Measurements from ENCODE around the gene SLC25A24. TPM values are rescaled to one million over a fixed set of nuclear protein-coding genes. Genes with fewer than 3 reads are reported as not detected.

Gene SLC25A24
- total RNA-seq, 4 donors from 2014 or later, result 11.8 to 35.7 (median 28.8) TPM

DNA sequence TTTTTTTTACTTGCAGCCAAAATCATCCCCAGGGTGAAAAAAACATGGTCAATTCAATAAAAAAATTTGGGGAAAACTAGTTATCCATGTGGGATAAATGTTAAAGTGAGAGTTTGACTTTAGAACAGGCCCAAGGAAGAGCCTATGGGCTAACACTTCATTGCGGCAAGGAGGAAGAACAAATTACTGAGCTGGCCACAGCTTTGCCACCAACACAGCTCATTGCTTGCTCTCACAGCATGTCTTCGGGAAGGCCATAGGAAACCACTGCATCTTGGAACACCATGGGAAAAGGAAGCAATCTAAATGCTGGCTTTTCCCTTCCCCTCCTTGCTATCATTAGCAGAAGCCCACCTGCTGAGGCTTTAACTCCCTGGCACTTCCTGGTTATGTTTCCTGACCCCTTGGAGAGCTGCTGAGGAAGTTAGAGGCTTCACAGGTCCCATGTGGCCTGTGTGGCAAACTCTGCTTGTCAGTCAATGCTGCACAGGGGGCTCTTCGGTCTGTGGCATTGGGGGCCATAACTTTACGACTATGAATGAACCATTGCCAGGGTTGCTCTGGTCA, 86.0 kb downstream of the SLC25A24 start:
- H3K36me3 ChIP-seq, result no peaks in the 10 kb centered on the region
- TF ChIP-seq CTCF (IDR thresholded peaks at IDR 0.05) (no peak), POLR2A (IDR thresholded peaks at IDR 0.05) (no peak)
- H3K27ac ChIP-seq, result no peak overlapping the region
- no peak for DNase-seq
- intact Hi-C loops (cut with DNase I), result no loop called here
- WGBS, 2 donors, result 64 to 72% methylated on average over 3 to 4 of the region's 4 CpGs
- H3K27me3 ChIP-seq, result no peaks in the 10 kb centered on the region
- no peak overlapping the region for H3K4me3 ChIP-seq
- H3K4me1 ChIP-seq, result peaks cover 0 to 5% (median 0%) of the 10 kb centered on the region in 3 donors
- H3K9me3 ChIP-seq, result no peaks in the 10 kb centered on the region

GRCh38 chr1:108113496-108113895, 86.6 kb downstream of the SLC25A24 start:
- H3K27me3 ChIP-seq, result no peaks in the 10 kb centered on the region
- no peak for DNase-seq
- H3K4me3 ChIP-seq, result no peak overlapping the region
- TF ChIP-seq CTCF (IDR thresholded peaks at IDR 0.05) (no peak), POLR2A (IDR thresholded peaks at IDR 0.05) (no peak)
- H3K9me3 ChIP-seq, result no peaks in the 10 kb centered on the region
- WGBS, 2 donors, result 77 to 81% methylated on average over 3 of the region's 3 CpGs
- peaks cover 0 to 5% (median 0%) of the 10 kb centered on the region in 3 donors for H3K4me1 ChIP-seq
- H3K36me3 ChIP-seq, result no peaks in the 10 kb centered on the region
- intact Hi-C loops (cut with DNase I), result no loop called here
- no peak overlapping the region for H3K27ac ChIP-seq

DNA sequence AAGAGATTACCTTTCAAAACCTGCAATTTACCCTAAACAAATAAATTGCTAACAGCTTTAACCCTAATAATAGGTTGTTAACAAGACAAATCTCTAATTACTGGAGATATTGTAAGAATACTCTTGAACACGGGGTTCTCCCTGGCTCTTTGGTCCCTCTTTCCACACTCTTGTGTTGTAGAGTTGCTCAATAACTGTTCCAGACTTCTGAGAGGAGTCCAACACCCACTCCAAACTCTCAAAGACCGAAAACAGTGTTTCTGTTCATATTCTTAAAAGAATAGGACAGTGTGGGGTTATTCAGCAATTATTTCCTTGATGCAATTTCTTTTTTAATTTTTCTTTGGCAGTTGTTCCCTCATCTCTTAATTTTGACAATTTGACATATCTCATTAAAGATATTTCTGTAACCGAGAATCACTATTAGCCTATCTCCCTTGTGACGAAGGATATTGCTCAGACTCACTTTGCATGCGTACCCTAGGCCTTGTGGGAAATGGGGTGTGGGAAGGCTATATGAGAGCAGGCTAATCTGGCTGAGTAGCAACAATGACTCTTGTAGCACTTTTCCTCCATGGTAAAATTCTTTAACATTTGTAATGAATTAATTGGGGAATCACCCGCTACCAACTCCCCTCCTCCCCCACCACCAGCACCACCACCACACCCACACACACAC, 90.7 kb downstream of the SLC25A24 start:
- Histone ChIP-seq H3K27me3 (no peaks in the 10 kb centered on the region), H3K27ac (no peak overlapping the region), H3K4me3 (no peak overlapping the region), H3K4me1 (no peaks in the 10 kb centered on the region), H3K9me3 (no peaks in the 10 kb centered on the region), H3K36me3 (no peaks in the 10 kb centered on the region)
- DNase-seq, result no peak
- 86 to 94% methylated on average over 6 of the region's 6 CpGs for WGBS, 2 donors
- intact Hi-C loops (cut with DNase I), result no loop called here
- TF ChIP-seq POLR2A (IDR thresholded peaks at IDR 0.05) (no peak), CTCF (IDR thresholded peaks at IDR 0.05) (no peak)

- intact Hi-C loops (cut with DNase I), result no loop called here
- Histone ChIP-seq H3K27ac (no peak overlapping the region), H3K4me3 (no peak overlapping the region), H3K27me3 (no peaks in the 10 kb centered on the region), H3K9me3 (no peaks in the 10 kb centered on the region), H3K36me3 (no peaks in the 10 kb centered on the region), H3K4me1 (no peaks in the 10 kb centered on the region)
- TF ChIP-seq POLR2A (IDR thresholded peaks at IDR 0.05), result no peak
- TF ChIP-seq CTCF (IDR thresholded peaks at IDR 0.05), result no peak
- no peak for DNase-seq
Observed at GRCh38 chr1:108108119-108108518, 92.0 kb downstream of the SLC25A24 start.

DNA sequence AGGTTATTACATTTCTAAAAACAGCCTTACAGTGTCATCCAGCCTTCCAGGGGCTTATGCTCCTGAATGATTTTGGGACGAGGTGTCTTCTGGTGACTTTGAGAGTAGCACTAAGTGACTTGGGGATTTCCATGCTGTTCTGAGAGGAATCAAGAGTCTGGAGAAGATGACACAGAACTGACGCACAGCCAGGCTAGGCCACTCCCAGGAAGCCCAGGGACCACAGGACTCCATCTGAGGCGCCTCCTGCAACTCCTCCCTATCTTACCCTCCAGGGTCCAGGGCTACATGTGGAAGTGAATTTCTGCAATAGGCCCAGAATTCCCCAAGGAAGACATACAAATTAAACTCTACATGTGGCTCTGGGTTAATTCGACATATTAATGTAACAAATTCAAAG, 92.5 kb downstream of the SLC25A24 start:
- Histone ChIP-seq H3K9me3 (no peaks in the 10 kb centered on the region), H3K27me3 (no peaks in the 10 kb centered on the region), H3K36me3 (no peaks in the 10 kb centered on the region), H3K27ac (no peak overlapping the region), H3K4me3 (no peak overlapping the region), H3K4me1 (no peaks in the 10 kb centered on the region)
- no peak for DNase-seq
- intact Hi-C loops (cut with DNase I), result no loop called here
- TF ChIP-seq CTCF (IDR thresholded peaks at IDR 0.05) (no peak), POLR2A (IDR thresholded peaks at IDR 0.05) (no peak)
- WGBS, 2 donors, result 48 to 52% methylated on average over 4 of the region's 4 CpGs
